ENCODE measurements around the gene RBMS3. TPM values are rescaled to one million over a fixed set of nuclear protein-coding genes. Genes with fewer than 3 reads are reported as not detected.

RBMS3 gene
- total RNA-seq, 1 donor: 81.1 TPM

GRCh38 chr3:29312960-29313452 lies 32.1 kb downstream of the RBMS3 start:
- Histone ChIP-seq H3K9me3 (ENCODE audit: low read depth, low read length) (no peaks in the 10 kb centered on the region), H2AFZ (ENCODE audit: low read length) (no peak overlapping the region), H3K36me3 (ENCODE audit: insufficient read depth, low read length) (no peaks in the 10 kb centered on the region), H4K20me1 (ENCODE audit: insufficient read depth, low read length) (peaks cover 14% of the 10 kb centered on the region), H3K79me2 (ENCODE audit: insufficient read depth, low read length) (peaks cover 93% of the 10 kb centered on the region), H3K4me3 (ENCODE audit: insufficient read depth, low read length) (no peak overlapping the region), H3K4me1 (ENCODE audit: insufficient read depth, low read length) (peaks cover 7% of the 10 kb centered on the region), H3K27me3 (ENCODE audit: insufficient read depth, low read length) (no peaks in the 10 kb centered on the region), H3K4me2 (ENCODE audit: insufficient read depth, low read length) (no peak overlapping the region), H3K27ac (ENCODE audit: low read depth, low read length) (no peak overlapping the region)
- DNase-seq (ENCODE audit: insufficient read length, low spot score, missing footprints): no peak
- TF ChIP-seq CTCF (IDR thresholded peaks at IDR 0.05; ENCODE audit: extremely low read depth, low read depth, low read length): no peak

- Histone ChIP-seq H3K9me3 (ENCODE audit: low read depth, low read length) (no peaks in the 10 kb centered on the region), H3K79me2 (ENCODE audit: insufficient read depth, low read length) (peaks cover 94% of the 10 kb centered on the region), H4K20me1 (ENCODE audit: insufficient read depth, low read length) (peaks cover 9% of the 10 kb centered on the region), H2AFZ (ENCODE audit: low read length) (no peak overlapping the region), H3K27ac (ENCODE audit: low read depth, low read length) (no peak overlapping the region), H3K27me3 (ENCODE audit: insufficient read depth, low read length) (no peaks in the 10 kb centered on the region), H3K4me2 (ENCODE audit: insufficient read depth, low read length) (no peak overlapping the region), H3K36me3 (ENCODE audit: insufficient read depth, low read length) (no peaks in the 10 kb centered on the region), H3K4me3 (ENCODE audit: insufficient read depth, low read length) (no peak overlapping the region), H3K4me1 (ENCODE audit: insufficient read depth, low read length) (peaks cover 7% of the 10 kb centered on the region)
- DNase-seq (ENCODE audit: insufficient read length, low spot score, missing footprints): no peak
- no peak for TF ChIP-seq CTCF (IDR thresholded peaks at IDR 0.05; ENCODE audit: extremely low read depth, low read depth, low read length)
Measured at GRCh38 chr3:29313981-29314726, 33.3 kb downstream of the RBMS3 start.

GRCh38 chr3:29314727-29315088 lies 33.8 kb downstream of the RBMS3 start:
- Histone ChIP-seq H3K4me3 (ENCODE audit: insufficient read depth, low read length) (no peak overlapping the region), H3K27me3 (ENCODE audit: insufficient read depth, low read length) (no peaks in the 10 kb centered on the region), H2AFZ (ENCODE audit: low read length) (no peak overlapping the region), H4K20me1 (ENCODE audit: insufficient read depth, low read length) (peaks cover 9% of the 10 kb centered on the region), H3K4me1 (ENCODE audit: insufficient read depth, low read length) (peaks cover 7% of the 10 kb centered on the region), H3K4me2 (ENCODE audit: insufficient read depth, low read length) (no peak overlapping the region), H3K27ac (ENCODE audit: low read depth, low read length) (no peak overlapping the region), H3K9me3 (ENCODE audit: low read depth, low read length) (no peaks in the 10 kb centered on the region), H3K36me3 (ENCODE audit: insufficient read depth, low read length) (no peaks in the 10 kb centered on the region), H3K79me2 (ENCODE audit: insufficient read depth, low read length) (peaks cover 95% of the 10 kb centered on the region)
- DNase-seq (ENCODE audit: insufficient read length, low spot score, missing footprints): no peak
- TF ChIP-seq CTCF (IDR thresholded peaks at IDR 0.05; ENCODE audit: extremely low read depth, low read depth, low read length): no peak

- Histone ChIP-seq H3K9me3 (ENCODE audit: low read depth, low read length) (no peaks in the 10 kb centered on the region), H3K4me3 (ENCODE audit: insufficient read depth, low read length) (no peak overlapping the region), H3K27me3 (ENCODE audit: insufficient read depth, low read length) (no peaks in the 10 kb centered on the region), H3K27ac (ENCODE audit: low read depth, low read length) (no peak overlapping the region), H3K4me2 (ENCODE audit: insufficient read depth, low read length) (no peak overlapping the region), H3K36me3 (ENCODE audit: insufficient read depth, low read length) (no peaks in the 10 kb centered on the region), H3K4me1 (ENCODE audit: insufficient read depth, low read length) (peaks cover 9% of the 10 kb centered on the region), H3K79me2 (ENCODE audit: insufficient read depth, low read length) (peaks cover 93% of the 10 kb centered on the region), H4K20me1 (ENCODE audit: insufficient read depth, low read length) (peaks cover 5% of the 10 kb centered on the region), H2AFZ (ENCODE audit: low read length) (no peak overlapping the region)
- TF ChIP-seq CTCF (IDR thresholded peaks at IDR 0.05; ENCODE audit: extremely low read depth, low read depth, low read length): no peak
- no peak for DNase-seq (ENCODE audit: insufficient read length, low spot score, missing footprints)
Measured at GRCh38 chr3:29317659-29318173, 36.8 kb downstream of the RBMS3 start.

Data from osteoblast (primary cell).